Caco-2 (cell line): Measurements from ENCODE around the gene IL5RA. TPM values are rescaled to one million over a fixed set of nuclear protein-coding genes. Genes with fewer than 3 reads are reported as not detected.

Source experiments
- BruUV-seq: library from RNA; stranded (reverse); fragments of 400-500 nt; replicated peaks from 2 replicates; lab custom pipeline; 2021; lab: Mats Ljungman, UMichigan
- CTCF ChIA-PET: fragments of 300-600 bp; sonication (Branson Sonifier 250); formaldehyde crosslinking; loops from one replicate; lab custom pipeline; 2022; ENCODE audit warnings: antibody characterized with exemption; lab: Charles Lee
- POLR2A ChIA-PET: fragments of 300-600 bp; sonication (Branson Sonifier 250); formaldehyde crosslinking; loops from one replicate; lab custom pipeline; 2022; ENCODE audit warnings: antibody characterized with exemption; lab: Charles Lee
- DNase-seq, 2 experiments: peaks; one replicate each; pipeline versions ENCODE4 v3.0.0 to v3.0.0-alpha.2; 2020 to 2022
- H3K27me3 ChIP-seq: replicated peaks from 2 replicates; pipeline ENCODE4 v1.6.0; 2011; ENCODE audit warnings: low read length; ENCODE audit not compliant: control insufficient read depth, insufficient read depth
- H3K36me3 ChIP-seq: 2 replicates; pipeline ENCODE4 v1.5.1; 2011; ENCODE audit warnings: low read length; ENCODE audit not compliant: control insufficient read depth, insufficient read depth
- H3K4me1 ChIP-seq: fragments of 250-450 bp; sonication (Bioruptor Pico); 2 replicates; pipeline ENCODE4 v1.5.1; 2020; ENCODE audit warnings: mild to moderate bottlenecking
- H3K4me3 ChIP-seq: 2 replicates; pipeline ENCODE4 v1.5.1; 2011; ENCODE audit warnings: low read depth, mild to moderate bottlenecking, control low read depth, low read length
- H3K9me3 ChIP-seq: fragments of 250-450 bp; sonication (Bioruptor Pico); 2 replicates; pipeline ENCODE4 v1.5.1; 2020; ENCODE audit warnings: mild to moderate bottlenecking, moderate library complexity
- H3K27ac Mint-ChIP-seq: one replicate; pipeline ENCODE4 v1.8.0; 2022; ENCODE audit warnings: mixed read lengths; ENCODE audit not compliant: unreplicated experiment
- H3K27me3 Mint-ChIP-seq: one replicate; pipeline ENCODE4 v1.8.0; 2022; ENCODE audit warnings: mixed read lengths; ENCODE audit not compliant: insufficient read depth, unreplicated experiment
- H3K36me3 Mint-ChIP-seq: one replicate; pipeline ENCODE4 v1.8.0; 2022; ENCODE audit warnings: mild to moderate bottlenecking, mixed read lengths; ENCODE audit not compliant: insufficient read depth, unreplicated experiment
- H3K4me1 Mint-ChIP-seq: one replicate; pipeline ENCODE4 v1.8.0; 2022; ENCODE audit warnings: low read depth, mixed read lengths; ENCODE audit not compliant: unreplicated experiment
- H3K4me3 Mint-ChIP-seq: one replicate; pipeline ENCODE4 v1.8.0; 2022; ENCODE audit warnings: mild to moderate bottlenecking, moderate library complexity, mixed read lengths; ENCODE audit not compliant: unreplicated experiment
- H3K9me3 Mint-ChIP-seq: one replicate; pipeline ENCODE4 v1.8.0; 2022; ENCODE audit warnings: mixed read lengths; ENCODE audit not compliant: unreplicated experiment
- intact Hi-C: fragments of 100-400 bp; cut with micrococcal nuclease; formaldehyde crosslinking; loops from one replicate; pipeline ENCODE4 v1.10.0; 2022; ENCODE audit not compliant: unreplicated experiment
- total RNA-seq: library from RNA; stranded (reverse); gene quantifications from 2 replicates; pipeline ENCODE4 v1.2.3, GENCODE V29; 2022
- TF ChIP-seq, protein P1 (sequence below), 2 experiments: fragments of 200-600 bp in 1 of 2; IDR thresholded peaks; 1 replicate in 1 of 2; 2 replicates in 1 of 2; pipeline versions ENCODE4 v1.5.1 to v1.8.0; 2011 to 2022; ENCODE audit warnings: antibody characterized with exemption in 1 of 2, control low read depth in 1 of 2, inconsistent platforms in 1 of 2, low read depth in 1 of 2, low read length in 1 of 2, mild to moderate bottlenecking in 1 of 2, moderate library complexity in 1 of 2; ENCODE audit not compliant: insufficient read depth in 1 of 2, severe bottlenecking in 1 of 2, unreplicated experiment in 1 of 2

The IL5RA gene
- total RNA-seq, 1 experiment from 2014 or later = 0.23 TPM

DNA sequence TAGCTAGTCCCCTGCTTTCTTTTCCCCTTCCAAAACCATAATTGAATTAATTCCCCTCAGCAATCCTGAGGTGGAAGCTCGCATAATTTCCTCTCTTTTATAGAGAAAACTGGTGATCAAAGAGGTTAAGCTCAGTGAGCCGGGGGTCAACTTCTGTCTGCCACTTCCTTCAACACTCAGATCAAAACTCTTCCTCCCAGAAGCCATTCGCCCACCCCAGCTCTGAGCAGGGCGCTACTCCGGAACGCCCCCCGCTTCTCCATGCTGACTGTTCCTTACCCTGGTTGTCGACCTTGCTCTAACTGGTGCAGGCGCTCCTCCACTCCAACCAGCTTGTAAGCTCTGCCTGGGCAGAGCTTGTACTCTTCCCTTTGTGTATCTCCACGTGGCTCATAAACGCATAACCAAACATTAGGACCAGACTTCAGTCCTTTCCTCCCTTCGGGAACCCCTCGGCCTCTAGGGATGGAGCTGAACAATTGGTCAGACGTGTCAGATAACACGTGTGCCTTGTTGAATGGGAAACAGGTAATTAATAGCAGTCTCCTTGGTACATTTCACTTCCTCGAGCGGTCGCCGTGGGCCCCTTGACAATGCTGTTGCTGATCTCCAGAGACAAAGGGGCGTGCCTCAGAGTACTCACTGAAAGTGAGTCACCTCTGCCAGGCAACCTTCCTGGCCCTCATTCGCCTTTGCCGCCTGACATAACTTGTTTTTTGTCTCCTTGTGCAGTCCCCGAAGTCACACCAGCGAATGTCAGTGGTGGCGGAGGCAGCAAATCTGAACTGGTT, 71.8 kb downstream of the IL5RA start:
- POLR2A ChIA-PET = no interaction called here
- H3K27ac Mint-ChIP-seq = peak overlapping the region; percentile 78
- H3K27me3 Mint-ChIP-seq = no peaks in the 10 kb centered on the region

DNA sequence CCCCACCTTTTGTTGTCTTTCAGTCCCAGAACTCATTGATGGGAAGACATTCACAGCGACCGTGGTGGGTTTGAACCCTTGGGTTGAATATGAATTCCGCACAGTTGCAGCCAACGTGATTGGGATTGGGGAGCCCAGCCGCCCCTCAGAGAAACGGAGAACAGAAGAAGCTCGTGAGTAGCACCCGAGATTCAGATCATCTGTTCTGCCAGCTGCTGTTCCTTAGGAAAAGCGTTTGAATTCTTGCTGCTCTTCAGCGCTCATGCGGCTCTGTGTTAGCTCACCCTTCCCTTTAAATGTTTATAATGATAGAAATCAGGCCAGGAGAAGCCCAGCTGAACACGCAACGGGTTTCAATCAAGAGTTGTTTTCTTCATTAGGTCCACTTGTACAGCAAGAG, 73.0 kb downstream of the IL5RA start:
- Histone ChIP-seq H3K36me3 (no peaks in the 10 kb centered on the region), H3K4me1 (peaks cover 12% of the 10 kb centered on the region), H3K9me3 (no peaks in the 10 kb centered on the region), H3K4me3 (no peak overlapping the region), H3K27me3 (no peaks in the 10 kb centered on the region)
- no peak for DNase-seq
- BruUV-seq = no TSS peak
- H3K4me3 Mint-ChIP-seq = no peak overlapping the region
- intact Hi-C loops = no loop called here
- H3K27ac Mint-ChIP-seq = no peak overlapping the region
- peaks cover 22% of the 10 kb centered on the region for H3K4me1 Mint-ChIP-seq
- CTCF ChIA-PET = no interaction called here
- TF ChIP-seq, protein P1, sequence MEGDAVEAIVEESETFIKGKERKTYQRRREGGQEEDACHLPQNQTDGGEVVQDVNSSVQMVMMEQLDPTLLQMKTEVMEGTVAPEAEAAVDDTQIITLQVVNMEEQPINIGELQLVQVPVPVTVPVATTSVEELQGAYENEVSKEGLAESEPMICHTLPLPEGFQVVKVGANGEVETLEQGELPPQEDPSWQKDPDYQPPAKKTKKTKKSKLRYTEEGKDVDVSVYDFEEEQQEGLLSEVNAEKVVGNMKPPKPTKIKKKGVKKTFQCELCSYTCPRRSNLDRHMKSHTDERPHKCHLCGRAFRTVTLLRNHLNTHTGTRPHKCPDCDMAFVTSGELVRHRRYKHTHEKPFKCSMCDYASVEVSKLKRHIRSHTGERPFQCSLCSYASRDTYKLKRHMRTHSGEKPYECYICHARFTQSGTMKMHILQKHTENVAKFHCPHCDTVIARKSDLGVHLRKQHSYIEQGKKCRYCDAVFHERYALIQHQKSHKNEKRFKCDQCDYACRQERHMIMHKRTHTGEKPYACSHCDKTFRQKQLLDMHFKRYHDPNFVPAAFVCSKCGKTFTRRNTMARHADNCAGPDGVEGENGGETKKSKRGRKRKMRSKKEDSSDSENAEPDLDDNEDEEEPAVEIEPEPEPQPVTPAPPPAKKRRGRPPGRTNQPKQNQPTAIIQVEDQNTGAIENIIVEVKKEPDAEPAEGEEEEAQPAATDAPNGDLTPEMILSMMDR (IDR thresholded peaks at IDR 0.05; ENCODE audit: insufficient read depth in 1 of 2, low read depth in 1 of 2, low read length in 1 of 2, severe bottlenecking in 1 of 2, unreplicated experiment in 1 of 2) = no peak
- H3K36me3 Mint-ChIP-seq = peaks cover 9% of the 10 kb centered on the region
- POLR2A ChIA-PET = interaction anchor here (0.6 kb wide), 1 partner anchor 82 kb away, joined by 4 read pairs; no protein-coding TSS in a partner anchor
- H3K9me3 Mint-ChIP-seq = no peaks in the 10 kb centered on the region
- no peaks in the 10 kb centered on the region for H3K27me3 Mint-ChIP-seq

More for the DNA sequence above, 71.8 kb downstream of the IL5RA start:
- peak; percentile 47 to 55 for DNase-seq
- peaks cover 14% of the 10 kb centered on the region for H3K4me1 Mint-ChIP-seq
- intact Hi-C loops = no loop called here
- H3K4me3 Mint-ChIP-seq = peak overlapping the region; percentile 74
- Histone ChIP-seq H3K36me3 (no peaks in the 10 kb centered on the region), H3K27me3 (no peaks in the 10 kb centered on the region), H3K4me1 (no peaks in the 10 kb centered on the region), H3K4me3 (peak overlapping the region; percentile 26), H3K9me3 (no peaks in the 10 kb centered on the region)
- BruUV-seq = TSS peak; percentile 73
- TF ChIP-seq, protein P1 (IDR thresholded peaks at IDR 0.05; ENCODE audit: insufficient read depth in 1 of 2, low read depth in 1 of 2, low read length in 1 of 2, severe bottlenecking in 1 of 2, unreplicated experiment in 1 of 2) = no peak
- H3K36me3 Mint-ChIP-seq = peaks cover 9% of the 10 kb centered on the region
- CTCF ChIA-PET = no interaction called here
- H3K9me3 Mint-ChIP-seq = no peaks in the 10 kb centered on the region

DNA sequence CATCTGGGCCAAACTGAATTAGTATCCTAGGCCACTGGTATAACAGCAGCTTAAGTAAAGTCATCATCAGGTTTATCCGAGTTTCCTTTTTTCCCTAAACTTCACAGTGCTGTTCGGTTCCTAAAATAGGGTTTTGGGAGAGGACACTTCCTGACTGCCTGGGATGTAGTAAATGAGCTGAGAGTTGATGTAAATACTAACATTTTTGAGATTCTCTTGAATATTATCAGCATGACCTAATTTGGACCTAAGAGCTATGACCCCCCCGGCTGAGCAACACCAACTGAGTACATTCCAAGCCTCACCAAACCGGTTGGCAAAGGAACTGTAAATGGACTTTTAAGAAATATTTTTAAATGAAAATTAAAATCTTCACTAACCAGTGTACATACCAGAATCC, 78.8 kb downstream of the IL5RA start:
- ChIA-PET CTCF (interaction anchor here (0.5 kb wide), 1 partner anchor 55 kb away, joined by 3 read pairs; no protein-coding TSS in a partner anchor), POLR2A (no interaction called here)
- DNase-seq = peak in 1 of 2 experiments; percentile 31
- no peak overlapping the region for H3K4me3 ChIP-seq
- no peaks in the 10 kb centered on the region for H3K36me3 ChIP-seq
- no peaks in the 10 kb centered on the region for H3K36me3 Mint-ChIP-seq
- no TSS peak for BruUV-seq
- no peaks in the 10 kb centered on the region for H3K27me3 Mint-ChIP-seq
- H3K4me1 ChIP-seq = peaks cover 28% of the 10 kb centered on the region
- no peak overlapping the region for H3K4me3 Mint-ChIP-seq
- no peaks in the 10 kb centered on the region for H3K27me3 ChIP-seq
- no peaks in the 10 kb centered on the region for H3K9me3 ChIP-seq
- no peaks in the 10 kb centered on the region for H3K9me3 Mint-ChIP-seq
- H3K4me1 Mint-ChIP-seq = peaks cover 27% of the 10 kb centered on the region
- TF ChIP-seq, protein P1 (IDR thresholded peaks at IDR 0.05; ENCODE audit: insufficient read depth in 1 of 2, low read depth in 1 of 2, low read length in 1 of 2, severe bottlenecking in 1 of 2, unreplicated experiment in 1 of 2) = no peak
- peak overlapping the region; percentile 59 for H3K27ac Mint-ChIP-seq
- intact Hi-C loops = loop anchor here (1.0 to 5.0 kb wide), 4 partner anchors 11 to 96 kb away; partner anchors contain the start of gene TRNT1
